Measurements from ENCODE around the gene NRXN3.

The NRXN3 gene

DNA sequence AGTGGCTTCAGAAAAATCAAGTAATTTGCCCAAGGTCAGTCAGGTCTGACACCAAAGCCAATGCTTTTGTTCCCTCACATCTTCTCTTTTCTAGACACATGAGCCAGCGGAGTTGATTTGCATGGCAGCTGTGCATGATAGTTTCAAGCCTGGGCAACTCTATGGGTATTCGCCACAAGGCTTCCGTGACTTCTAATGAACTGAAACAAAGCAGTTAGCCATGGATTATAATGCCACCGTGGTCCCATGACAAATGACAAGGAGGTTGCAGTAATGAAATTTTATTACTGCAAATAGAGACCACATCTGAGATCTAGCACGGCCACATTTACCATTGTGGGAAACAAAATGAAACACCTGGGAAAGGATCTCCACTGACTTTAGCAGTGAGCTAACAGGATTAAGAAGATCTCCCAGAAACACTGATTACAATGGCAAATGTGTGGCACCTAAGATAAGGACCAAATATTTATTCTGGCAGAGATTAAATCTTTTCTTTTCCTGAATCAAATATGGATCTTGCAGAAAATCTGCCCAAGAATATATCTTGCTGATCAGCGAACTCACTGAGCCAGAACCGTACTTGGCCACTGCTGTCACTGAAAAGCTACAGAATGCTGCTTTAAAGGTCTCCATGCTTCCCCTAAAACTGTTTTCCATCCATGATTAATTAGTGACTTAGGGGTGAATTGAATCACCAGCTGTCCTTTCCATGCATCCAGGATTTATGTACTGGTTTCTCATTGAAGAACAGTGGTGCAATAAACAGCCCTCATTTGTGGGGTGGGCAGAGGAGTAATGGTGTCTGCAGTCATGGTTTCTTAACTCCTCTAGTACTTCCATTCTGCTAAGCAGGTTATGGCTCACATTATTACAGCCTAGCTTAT, 1490.1 kb downstream of the NRXN3 start:
- no peak for TF ChIP-seq JUND (IDR thresholded peaks at IDR 0.05; ENCODE audit: low read depth)
- no peak for DNase-seq (ENCODE audit: low read depth in 1 of 2, low spot score in 1 of 2)
- in situ Hi-C loops (cut with HindIII; ENCODE audit: low pct_unique_long_range_greater_than_20kb, low sequenced_read_pairs), result no loop called here

DNA sequence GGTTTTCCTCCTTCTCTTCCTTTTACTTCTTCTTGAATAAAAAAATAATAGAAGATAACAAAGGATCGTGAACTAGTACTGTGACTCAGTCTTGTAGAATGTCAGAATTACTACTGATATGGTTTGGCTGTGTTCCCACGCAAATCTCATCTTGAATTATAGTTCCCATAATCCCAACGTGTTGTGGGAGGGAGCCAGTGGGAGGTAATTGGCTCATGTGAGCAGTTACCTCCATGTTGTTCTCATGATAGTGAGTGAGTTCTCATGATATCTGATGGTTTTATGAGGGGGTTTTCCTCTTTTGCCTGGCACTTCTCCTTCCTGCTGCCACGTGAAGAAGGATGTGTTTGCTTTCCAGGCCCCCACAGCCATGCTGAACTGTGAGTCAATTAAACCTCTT, 1491.6 kb downstream of the NRXN3 start:
- TF ChIP-seq JUND (IDR thresholded peaks at IDR 0.05; ENCODE audit: low read depth), result no peak
- in situ Hi-C loops (cut with HindIII; ENCODE audit: low pct_unique_long_range_greater_than_20kb, low sequenced_read_pairs), result no loop called here
- DNase-seq (ENCODE audit: low read depth in 1 of 2, low spot score in 1 of 2), result no peak

DNA sequence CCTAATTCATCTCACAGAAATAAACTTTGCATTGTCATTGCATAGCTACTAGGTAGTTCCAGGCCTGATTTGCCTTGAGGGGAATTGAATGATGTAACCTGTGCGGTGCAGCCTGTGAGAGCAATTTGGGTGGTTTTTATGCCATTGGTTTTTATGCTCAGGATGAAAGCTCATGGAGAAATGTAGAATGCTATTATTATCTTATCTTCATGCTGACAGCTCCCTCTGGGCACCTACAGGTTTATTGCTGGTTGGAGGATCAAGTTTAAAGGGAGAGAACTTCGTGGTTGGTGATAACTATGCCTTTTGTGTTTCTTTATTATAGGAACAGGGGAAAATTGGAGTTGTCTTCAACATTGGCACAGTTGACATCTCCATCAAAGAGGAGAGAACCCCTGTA, 1493.3 kb downstream of the NRXN3 start:
- no peak for TF ChIP-seq JUND (IDR thresholded peaks at IDR 0.05; ENCODE audit: low read depth)
- DNase-seq (ENCODE audit: low read depth in 1 of 2, low spot score in 1 of 2), result no peak
- in situ Hi-C loops (cut with HindIII; ENCODE audit: low pct_unique_long_range_greater_than_20kb, low sequenced_read_pairs), result no loop called here

- no peak for DNase-seq (ENCODE audit: low read depth in 1 of 2, low spot score in 1 of 2)
- TF ChIP-seq JUND (IDR thresholded peaks at IDR 0.05; ENCODE audit: low read depth), result no peak
- in situ Hi-C loops (cut with HindIII; ENCODE audit: low pct_unique_long_range_greater_than_20kb, low sequenced_read_pairs), result no loop called here
Measured at GRCh38 chr14:79665556-79665955, 1495.4 kb downstream of the NRXN3 start.

GRCh38 chr14:79668951-79669350, 1498.8 kb downstream of the NRXN3 start:
- TF ChIP-seq JUND (IDR thresholded peaks at IDR 0.05; ENCODE audit: low read depth), result no peak
- in situ Hi-C loops (cut with HindIII; ENCODE audit: low pct_unique_long_range_greater_than_20kb, low sequenced_read_pairs), result no loop called here
- DNase-seq (ENCODE audit: low read depth in 1 of 2, low spot score in 1 of 2), result no peak

DNA sequence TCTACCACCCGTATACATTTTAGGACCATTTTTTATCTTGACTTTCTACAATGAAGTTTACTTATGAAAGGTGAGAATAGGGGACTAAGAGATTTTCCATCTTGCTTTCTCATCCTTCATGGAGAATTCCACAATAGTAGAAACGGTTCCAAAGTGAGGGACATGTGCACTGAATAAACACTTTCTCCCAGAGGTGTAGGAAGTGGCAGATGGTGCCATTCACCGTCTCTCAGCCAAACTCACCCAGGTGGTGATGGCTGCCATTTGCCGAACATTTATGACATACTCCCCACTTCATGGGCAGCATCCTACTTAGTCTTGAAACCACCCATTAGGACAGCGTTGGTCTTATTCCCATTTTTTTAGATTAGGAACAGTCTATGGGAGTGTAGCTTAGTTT, 1500.6 kb downstream of the NRXN3 start:
- in situ Hi-C loops (cut with HindIII; ENCODE audit: low pct_unique_long_range_greater_than_20kb, low sequenced_read_pairs), result no loop called here

GRCh38 chr14:79680087-79680486, 1509.9 kb downstream of the NRXN3 start:
- TF ChIP-seq JUND (IDR thresholded peaks at IDR 0.05; ENCODE audit: low read depth), result no peak
- in situ Hi-C loops (cut with HindIII; ENCODE audit: low pct_unique_long_range_greater_than_20kb, low sequenced_read_pairs), result no loop called here
- no peak for DNase-seq (ENCODE audit: low read depth in 1 of 2, low spot score in 1 of 2)

More for the DNA sequence above, 1500.6 kb downstream of the NRXN3 start:
- no peak for DNase-seq (ENCODE audit: low read depth in 1 of 2, low spot score in 1 of 2)
- TF ChIP-seq JUND (IDR thresholded peaks at IDR 0.05; ENCODE audit: low read depth), result no peak

DNA sequence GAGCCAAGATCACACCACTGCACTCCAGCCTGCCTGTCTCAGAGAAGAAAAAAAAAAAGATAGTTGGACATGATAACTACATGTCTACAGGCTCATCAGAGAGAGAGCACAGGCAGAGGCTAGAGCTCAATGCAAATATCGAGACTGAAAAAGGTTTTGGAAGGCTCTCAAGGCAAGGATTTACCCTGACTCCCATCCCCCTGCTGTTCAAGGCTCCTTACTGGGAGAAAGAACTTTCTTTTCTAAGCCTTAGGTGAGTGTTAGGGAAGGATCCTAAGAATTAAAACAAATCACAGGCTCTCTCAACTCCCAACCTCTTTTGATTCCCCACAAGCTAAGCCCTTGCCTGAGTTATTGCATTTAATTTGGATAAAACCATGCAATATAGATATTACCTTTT, 1516.0 kb downstream of the NRXN3 start:
- in situ Hi-C loops (cut with HindIII; ENCODE audit: low pct_unique_long_range_greater_than_20kb, low sequenced_read_pairs), result no loop called here
- DNase-seq (ENCODE audit: low read depth in 1 of 2, low spot score in 1 of 2), result no peak
- TF ChIP-seq JUND (IDR thresholded peaks at IDR 0.05; ENCODE audit: low read depth), result no peak

GRCh38 chr14:79690960-79691359, 1520.8 kb downstream of the NRXN3 start:
- in situ Hi-C loops (cut with HindIII; ENCODE audit: low pct_unique_long_range_greater_than_20kb, low sequenced_read_pairs), result no loop called here
- DNase-seq (ENCODE audit: low read depth in 1 of 2, low spot score in 1 of 2), result no peak
- no peak for TF ChIP-seq JUND (IDR thresholded peaks at IDR 0.05; ENCODE audit: low read depth)

GRCh38 chr14:79693935-79694334, 1523.8 kb downstream of the NRXN3 start:
- no peak for TF ChIP-seq JUND (IDR thresholded peaks at IDR 0.05; ENCODE audit: low read depth)
- DNase-seq (ENCODE audit: low read depth in 1 of 2, low spot score in 1 of 2), result no peak
- in situ Hi-C loops (cut with HindIII; ENCODE audit: low pct_unique_long_range_greater_than_20kb, low sequenced_read_pairs), result no loop called here

DNA sequence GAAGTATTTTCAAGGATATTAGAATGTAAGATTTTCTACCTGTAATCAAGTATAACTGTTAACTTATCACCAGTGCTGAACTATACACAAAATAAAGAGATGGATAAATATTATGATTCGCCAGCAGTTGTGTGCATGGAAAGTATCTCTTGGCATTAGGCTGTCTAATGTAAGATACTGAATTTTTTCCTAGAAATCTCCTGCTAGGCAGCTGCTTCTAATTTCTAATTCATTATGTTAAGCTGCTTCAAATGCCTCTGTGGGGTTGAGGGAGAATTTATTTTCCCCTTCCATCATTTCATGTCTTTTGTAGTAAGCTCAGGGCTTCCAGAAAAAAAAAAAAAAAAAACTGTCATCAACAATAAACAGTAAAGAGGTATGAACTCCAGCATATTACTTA, 1525.1 kb downstream of the NRXN3 start:
- no peak for TF ChIP-seq JUND (IDR thresholded peaks at IDR 0.05; ENCODE audit: low read depth)
- no peak for DNase-seq (ENCODE audit: low read depth in 1 of 2, low spot score in 1 of 2)
- in situ Hi-C loops (cut with HindIII; ENCODE audit: low pct_unique_long_range_greater_than_20kb, low sequenced_read_pairs), result no loop called here

GRCh38 chr14:79698298-79698711, 1528.1 kb downstream of the NRXN3 start:
- in situ Hi-C loops (cut with HindIII; ENCODE audit: low pct_unique_long_range_greater_than_20kb, low sequenced_read_pairs), result no loop called here
- no peak for TF ChIP-seq JUND (IDR thresholded peaks at IDR 0.05; ENCODE audit: low read depth)
- no peak for DNase-seq (ENCODE audit: low read depth in 1 of 2, low spot score in 1 of 2)

DNA sequence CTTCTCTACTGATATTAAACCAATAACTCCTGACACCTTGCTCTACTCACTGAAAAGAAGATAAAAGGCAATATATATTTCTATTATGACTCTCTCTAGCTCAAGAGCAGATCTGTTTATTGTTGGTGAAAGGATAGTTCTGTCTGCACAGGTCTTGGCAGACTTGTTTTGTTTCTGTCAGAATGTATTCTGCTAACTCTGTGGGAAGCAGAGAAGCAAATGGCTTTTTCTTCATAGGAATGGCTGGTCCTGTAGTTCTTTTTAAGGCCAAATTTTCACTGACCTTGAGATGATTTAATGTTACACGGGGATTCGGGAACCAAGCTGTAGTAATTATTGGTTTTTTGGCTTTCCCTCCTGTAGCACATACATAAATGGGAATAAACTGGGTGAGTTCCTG, 1529.0 kb downstream of the NRXN3 start:
- no peak for DNase-seq (ENCODE audit: low read depth in 1 of 2, low spot score in 1 of 2)
- TF ChIP-seq JUND (IDR thresholded peaks at IDR 0.05; ENCODE audit: low read depth), result no peak
- in situ Hi-C loops (cut with HindIII; ENCODE audit: low pct_unique_long_range_greater_than_20kb, low sequenced_read_pairs), result no loop called here

- in situ Hi-C loops (cut with HindIII; ENCODE audit: low pct_unique_long_range_greater_than_20kb, low sequenced_read_pairs), result no loop called here
- DNase-seq (ENCODE audit: low read depth in 1 of 2, low spot score in 1 of 2), result no peak
- TF ChIP-seq JUND (IDR thresholded peaks at IDR 0.05; ENCODE audit: low read depth), result no peak
Measured at GRCh38 chr14:79701371-79701770, 1531.2 kb downstream of the NRXN3 start.

Measured in T47D (cell line).